Caco-2 (cell line): ENCODE data around the gene ARHGEF7. TPM values are rescaled to one million over a fixed set of nuclear protein-coding genes. Genes with fewer than 3 reads are reported as not detected.

Experiments used
- BruUV-seq: library from RNA; stranded (reverse); fragments of 400-500 nt; replicated peaks from 2 replicates; lab custom pipeline; 2021; lab: Mats Ljungman, UMichigan
- CTCF ChIA-PET: fragments of 300-600 bp; sonication (Branson Sonifier 250); formaldehyde crosslinking; loops from one replicate; lab custom pipeline; 2022; ENCODE audit warnings: antibody characterized with exemption; lab: Charles Lee
- POLR2A ChIA-PET: fragments of 300-600 bp; sonication (Branson Sonifier 250); formaldehyde crosslinking; loops from one replicate; lab custom pipeline; 2022; ENCODE audit warnings: antibody characterized with exemption; lab: Charles Lee
- DNase-seq, 2 experiments: peaks; one replicate each; pipeline versions ENCODE4 v3.0.0 to v3.0.0-alpha.2; 2020 to 2022
- H3K27me3 ChIP-seq: replicated peaks from 2 replicates; pipeline ENCODE4 v1.6.0; 2011; ENCODE audit warnings: low read length; ENCODE audit not compliant: control insufficient read depth, insufficient read depth
- H3K36me3 ChIP-seq: 2 replicates; pipeline ENCODE4 v1.5.1; 2011; ENCODE audit warnings: low read length; ENCODE audit not compliant: control insufficient read depth, insufficient read depth
- H3K4me1 ChIP-seq: fragments of 250-450 bp; sonication (Bioruptor Pico); 2 replicates; pipeline ENCODE4 v1.5.1; 2020; ENCODE audit warnings: mild to moderate bottlenecking
- H3K4me3 ChIP-seq: 2 replicates; pipeline ENCODE4 v1.5.1; 2011; ENCODE audit warnings: low read depth, mild to moderate bottlenecking, control low read depth, low read length
- H3K9me3 ChIP-seq: fragments of 250-450 bp; sonication (Bioruptor Pico); 2 replicates; pipeline ENCODE4 v1.5.1; 2020; ENCODE audit warnings: mild to moderate bottlenecking, moderate library complexity
- H3K27ac Mint-ChIP-seq: one replicate; pipeline ENCODE4 v1.8.0; 2022; ENCODE audit warnings: mixed read lengths; ENCODE audit not compliant: unreplicated experiment
- H3K27me3 Mint-ChIP-seq: one replicate; pipeline ENCODE4 v1.8.0; 2022; ENCODE audit warnings: mixed read lengths; ENCODE audit not compliant: insufficient read depth, unreplicated experiment
- H3K36me3 Mint-ChIP-seq: one replicate; pipeline ENCODE4 v1.8.0; 2022; ENCODE audit warnings: mild to moderate bottlenecking, mixed read lengths; ENCODE audit not compliant: insufficient read depth, unreplicated experiment
- H3K4me1 Mint-ChIP-seq: one replicate; pipeline ENCODE4 v1.8.0; 2022; ENCODE audit warnings: low read depth, mixed read lengths; ENCODE audit not compliant: unreplicated experiment
- H3K4me3 Mint-ChIP-seq: one replicate; pipeline ENCODE4 v1.8.0; 2022; ENCODE audit warnings: mild to moderate bottlenecking, moderate library complexity, mixed read lengths; ENCODE audit not compliant: unreplicated experiment
- H3K9me3 Mint-ChIP-seq: one replicate; pipeline ENCODE4 v1.8.0; 2022; ENCODE audit warnings: mixed read lengths; ENCODE audit not compliant: unreplicated experiment
- CTCF ChIP-seq, 2 experiments: fragments of 200-600 bp in 1 of 2; IDR thresholded peaks; 1 replicate in 1 of 2; 2 replicates in 1 of 2; pipeline versions ENCODE4 v1.5.1 to v1.8.0; 2011 to 2022; ENCODE audit warnings: antibody characterized with exemption in 1 of 2, control low read depth in 1 of 2, inconsistent platforms in 1 of 2, low read depth in 1 of 2, low read length in 1 of 2, mild to moderate bottlenecking in 1 of 2, moderate library complexity in 1 of 2; ENCODE audit not compliant: insufficient read depth in 1 of 2, severe bottlenecking in 1 of 2, unreplicated experiment in 1 of 2
- intact Hi-C: fragments of 100-400 bp; cut with micrococcal nuclease; formaldehyde crosslinking; loops from one replicate; pipeline ENCODE4 v1.10.0; 2022; ENCODE audit not compliant: unreplicated experiment
- total RNA-seq: library from RNA; stranded (reverse); gene quantifications from 2 replicates; pipeline ENCODE4 v1.2.3, GENCODE V29; 2022

The ARHGEF7 gene
- total RNA-seq, 1 experiment from 2014 or later: 60.5 TPM

GRCh38 chr13:111338841-111339240 is 223.7 kb downstream of the ARHGEF7 start:
- no TSS peak for BruUV-seq

GRCh38 chr13:111339366-111340143 is 224.4 kb downstream of the ARHGEF7 start:
- Histone ChIP-seq H3K27me3 (no peaks in the 10 kb centered on the region), H3K9me3 (no peaks in the 10 kb centered on the region), H3K4me3 (no peak overlapping the region), H3K36me3 (no peaks in the 10 kb centered on the region), H3K4me1 (no peaks in the 10 kb centered on the region)
- POLR2A ChIA-PET: no interaction called here
- Mint-ChIP-seq H3K36me3 (no peaks in the 10 kb centered on the region), H3K9me3 (no peaks in the 10 kb centered on the region), H3K27ac (no peak overlapping the region), H3K27me3 (peaks cover 5% of the 10 kb centered on the region), H3K4me3 (no peak overlapping the region), H3K4me1 (no peaks in the 10 kb centered on the region)
- CTCF ChIA-PET: no interaction called here
- no peak for DNase-seq
- BruUV-seq: no TSS peak
- intact Hi-C loops: no loop called here
- TF ChIP-seq CTCF (IDR thresholded peaks at IDR 0.05; ENCODE audit: insufficient read depth in 1 of 2, low read depth in 1 of 2, low read length in 1 of 2, severe bottlenecking in 1 of 2, unreplicated experiment in 1 of 2): no peak

More at GRCh38 chr13:111338841-111339240, 223.7 kb downstream of the ARHGEF7 start:
- Histone ChIP-seq H3K4me3 (no peak overlapping the region), H3K27me3 (no peaks in the 10 kb centered on the region), H3K9me3 (no peaks in the 10 kb centered on the region), H3K4me1 (no peaks in the 10 kb centered on the region), H3K36me3 (no peaks in the 10 kb centered on the region)
- ChIA-PET POLR2A (no interaction called here), CTCF (no interaction called here)
- peaks cover 5% of the 10 kb centered on the region for H3K27me3 Mint-ChIP-seq
- H3K4me1 Mint-ChIP-seq: no peaks in the 10 kb centered on the region
- no peak overlapping the region for H3K4me3 Mint-ChIP-seq
- no peaks in the 10 kb centered on the region for H3K9me3 Mint-ChIP-seq
- DNase-seq: no peak
- no peak for TF ChIP-seq CTCF (IDR thresholded peaks at IDR 0.05; ENCODE audit: insufficient read depth in 1 of 2, low read depth in 1 of 2, low read length in 1 of 2, severe bottlenecking in 1 of 2, unreplicated experiment in 1 of 2)
- no peaks in the 10 kb centered on the region for H3K36me3 Mint-ChIP-seq
- no peak overlapping the region for H3K27ac Mint-ChIP-seq
- intact Hi-C loops: no loop called here

GRCh38 chr13:111341886-111342285 is 226.8 kb downstream of the ARHGEF7 start:
- Mint-ChIP-seq H3K36me3 (no peaks in the 10 kb centered on the region), H3K27ac (no peak overlapping the region), H3K4me3 (no peak overlapping the region), H3K4me1 (no peaks in the 10 kb centered on the region), H3K27me3 (peaks cover 5% of the 10 kb centered on the region), H3K9me3 (no peaks in the 10 kb centered on the region)
- no peak for TF ChIP-seq CTCF (IDR thresholded peaks at IDR 0.05; ENCODE audit: insufficient read depth in 1 of 2, low read depth in 1 of 2, low read length in 1 of 2, severe bottlenecking in 1 of 2, unreplicated experiment in 1 of 2)
- no TSS peak for BruUV-seq
- no peak overlapping the region for H3K4me3 ChIP-seq
- CTCF ChIA-PET: no interaction called here
- no peaks in the 10 kb centered on the region for H3K9me3 ChIP-seq
- intact Hi-C loops: no loop called here
- POLR2A ChIA-PET: no interaction called here
- DNase-seq: no peak
- H3K27me3 ChIP-seq: no peaks in the 10 kb centered on the region
- no peaks in the 10 kb centered on the region for H3K36me3 ChIP-seq
- no peaks in the 10 kb centered on the region for H3K4me1 ChIP-seq
